ENCODE measurements around the gene CASP10. TPM values are rescaled to one million over a fixed set of nuclear protein-coding genes. Genes with fewer than 3 reads are reported as not detected.

Gene CASP10
- total RNA-seq, 2 experiments from 2014 or later: 18.3 to 22.6 TPM

- no peak for DNase-seq
- Mint-ChIP-seq H3K9me3 (no peaks in the 10 kb centered on the region), H3K27ac (peak overlapping the region; percentile 60), H3K4me3 (no peak overlapping the region), H3K4me1 (ENCODE audit: low read depth) (peaks cover 46% of the 10 kb centered on the region), H3K27me3 (no peaks in the 10 kb centered on the region), H3K36me3 (ENCODE audit: low read depth) (peaks cover 73% of the 10 kb centered on the region)
- intact Hi-C loops (cut with micrococcal nuclease): no loop called here
- no peak for TF ChIP-seq CTCF (IDR thresholded peaks at IDR 0.05)
- POLR2A ChIA-PET: interaction anchor here (0.9 to 1.5 kb wide), 2 partner anchors 9 to 16 kb away, joined by 3 to 4 read pairs; no protein-coding TSS in a partner anchor
- CTCF ChIA-PET: interaction anchor here (0.7 to 1.0 kb wide), 4 partner anchors 21 to 81 kb away, joined by 3 to 4 read pairs (median 4); no protein-coding TSS in a partner anchor
- peak; percentile 50 for ATAC-seq
These were observed 31.6 kb upstream of the CASP10 start for GRCh38 chr2:201151127-201151981.

GRCh38 chr2:201152517-201152916, 30.4 kb upstream of the CASP10 start:
- TF ChIP-seq CTCF (IDR thresholded peaks at IDR 0.05): no peak

GRCh38 chr2:201152999-201153815, 29.7 kb upstream of the CASP10 start:
- CTCF ChIA-PET: interaction anchor here (1.1 to 1.4 kb wide), 3 partner anchors 28 to 79 kb away, joined by 3 to 4 read pairs (median 3); no protein-coding TSS in a partner anchor
- Mint-ChIP-seq H3K27ac (peak overlapping the region; percentile 58), H3K4me1 (ENCODE audit: low read depth) (peaks cover 51% of the 10 kb centered on the region), H3K4me3 (no peak overlapping the region), H3K27me3 (no peaks in the 10 kb centered on the region), H3K9me3 (no peaks in the 10 kb centered on the region), H3K36me3 (ENCODE audit: low read depth) (peaks cover 80% of the 10 kb centered on the region)
- TF ChIP-seq CTCF (IDR thresholded peaks at IDR 0.05): no peak
- DNase-seq (no peak), ATAC-seq (no peak)
- intact Hi-C loops (cut with micrococcal nuclease): no loop called here
- POLR2A ChIA-PET: interaction anchor here (1.4 kb wide), 1 partner anchor 20 kb away, joined by 4 read pairs; no protein-coding TSS in a partner anchor

More at GRCh38 chr2:201152517-201152916, 30.4 kb upstream of the CASP10 start:
- Mint-ChIP-seq H3K9me3 (no peaks in the 10 kb centered on the region), H3K27ac (peak overlapping the region; percentile 85), H3K4me1 (ENCODE audit: low read depth) (peaks cover 44% of the 10 kb centered on the region), H3K36me3 (ENCODE audit: low read depth) (peaks cover 73% of the 10 kb centered on the region), H3K27me3 (no peaks in the 10 kb centered on the region), H3K4me3 (no peak overlapping the region)
- ATAC-seq (no peak), DNase-seq (no peak)
- ChIA-PET POLR2A (interaction anchor here (1.4 to 1.5 kb wide), 2 partner anchors 7 to 19 kb away, joined by 4 read pairs; no protein-coding TSS in a partner anchor), CTCF (interaction anchor here (1.4 kb wide), 1 partner anchor 38 kb away, joined by 4 read pairs; no protein-coding TSS in a partner anchor)
- intact Hi-C loops (cut with micrococcal nuclease): no loop called here

GRCh38 chr2:201154615-201155399, 28.1 kb upstream of the CASP10 start:
- H3K27ac Mint-ChIP-seq: peak overlapping the region; percentile 40
- intact Hi-C loops (cut with micrococcal nuclease): no loop called here
- no peak overlapping the region for H3K4me3 Mint-ChIP-seq
- ATAC-seq (no peak), DNase-seq (no peak)
- no peaks in the 10 kb centered on the region for H3K9me3 Mint-ChIP-seq
- no peak for TF ChIP-seq CTCF (IDR thresholded peaks at IDR 0.05)
- ChIA-PET POLR2A (interaction anchor here (0.6 to 1.4 kb wide), 5 partner anchors 22 to 227 kb away, joined by 3 read pairs; no protein-coding TSS in a partner anchor), CTCF (interaction anchor here (1.0 to 2.2 kb wide), 8 partner anchors 14 to 124 kb away, joined by 3 to 8 read pairs (median 4); partner anchors contain the start of gene CASP10)
- peaks cover 40% of the 10 kb centered on the region for H3K4me1 Mint-ChIP-seq (ENCODE audit: low read depth)
- H3K27me3 Mint-ChIP-seq: no peaks in the 10 kb centered on the region
- peaks cover 70% of the 10 kb centered on the region for H3K36me3 Mint-ChIP-seq (ENCODE audit: low read depth)
